DMS 273 (cell line): ENCODE measurements around the gene CCNL1.
A peak's percentile ranks its signal among the peaks of the same experiment; 100 is the strongest.
"Not testable (repeated sequence)": the region's sequence is repeated elsewhere in the genome, so short reads cannot be mapped to it uniquely, and the experiment has no call there.

Experiments used
- DNase-seq: peaks from one replicate; lab custom pipeline; 2025; ENCODE audit not compliant: unreplicated experiment; lab: John Stamatoyannopoulos, UW

Gene CCNL1

GRCh38 chr3:157172746-157173145 is 12.8 kb upstream of the CCNL1 start:
- DNase-seq: no peak

- no peak for DNase-seq
These were observed 10.9 kb upstream of the CCNL1 start for GRCh38 chr3:157170861-157171260.

- DNase-seq: no peak
These were observed 7.6 kb upstream of the CCNL1 start for GRCh38 chr3:157167371-157168042.

- no peak for DNase-seq
These were observed 6.6 kb upstream of the CCNL1 start for GRCh38 chr3:157166561-157166960.

GRCh38 chr3:157166115-157166514 is 6.2 kb upstream of the CCNL1 start:
- DNase-seq: no peak

- no peak for DNase-seq
These were observed 3.4 kb upstream of the CCNL1 start for GRCh38 chr3:157163217-157163953.

- DNase-seq: not testable (repeated sequence)
These were observed 2.7 kb upstream of the CCNL1 start for GRCh38 chr3:157162620-157163019.

GRCh38 chr3:157160658-157161424 is 894 bp upstream of the CCNL1 start:
- peak; percentile 87 for DNase-seq

- peak; percentile 86 for DNase-seq
These were observed 748 bp downstream of the CCNL1 start for GRCh38 chr3:157159037-157159761.

GRCh38 chr3:157157836-157158235 is 2.1 kb downstream of the CCNL1 start:
- DNase-seq: no peak

GRCh38 chr3:157156837-157157635 is 2.9 kb downstream of the CCNL1 start:
- DNase-seq: peak; percentile 60

- DNase-seq: no peak
These were observed 4.4 kb downstream of the CCNL1 start for GRCh38 chr3:157155591-157155990.

- DNase-seq: no peak
These were observed 5.2 kb downstream of the CCNL1 start for GRCh38 chr3:157154563-157155330.

GRCh38 chr3:157152930-157153329 is 7.0 kb downstream of the CCNL1 start:
- DNase-seq: no peak

- no peak for DNase-seq
These were observed 7.5 kb downstream of the CCNL1 start for GRCh38 chr3:157152438-157152837.

- peak; percentile 26 for DNase-seq
These were observed 8.3 kb downstream of the CCNL1 start for GRCh38 chr3:157151627-157152026.

- DNase-seq: no peak
These were observed 8.8 kb downstream of the CCNL1 start for GRCh38 chr3:157151151-157151550.

- DNase-seq: no peak
These were observed 10.7 kb downstream of the CCNL1 start for GRCh38 chr3:157149136-157149696.

- DNase-seq: no peak
These were observed 11.6 kb downstream of the CCNL1 start for GRCh38 chr3:157148196-157148889.
